Astrocyte (in vitro differentiated cells and primary cell): ENCODE measurements around the gene SMARCD2. TPM values are rescaled to one million over a fixed set of nuclear protein-coding genes. Genes with fewer than 3 reads are reported as not detected.

Experiments
- DNase-seq: peaks from one replicate; pipeline ENCODE4 v3.0.0-alpha.2; 2010; ENCODE audit warnings: low read depth
- FAIRE-seq: peaks from 2 replicates; lab custom pipeline; 2011; peaks lifted over from hg19 to GRCh38; lab: Jason Lieb, UNC
- H2AFZ ChIP-seq: 2 replicates; pipeline ENCODE4 v1.6.0; 2012; ENCODE audit warnings: low read depth, low read length, inconsistent platforms
- H3K27ac ChIP-seq: 2 replicates; pipeline ENCODE4 v1.5.1; 2011; ENCODE audit warnings: low read depth, low read length, inconsistent platforms
- H3K27me3 ChIP-seq: 2 replicates; pipeline ENCODE4 v1.6.0; 2011; ENCODE audit warnings: low read length, inconsistent platforms; ENCODE audit not compliant: insufficient read depth
- H3K36me3 ChIP-seq: 2 replicates; pipeline ENCODE4 v1.5.1; 2011; ENCODE audit warnings: low read length, inconsistent platforms; ENCODE audit not compliant: insufficient read depth
- H3K4me1 ChIP-seq: 2 replicates; pipeline ENCODE4 v1.5.1; 2011; ENCODE audit warnings: low read length, inconsistent platforms; ENCODE audit not compliant: insufficient read depth
- H3K4me2 ChIP-seq: 2 replicates; pipeline ENCODE4 v1.6.0; 2012; ENCODE audit warnings: low read length, inconsistent platforms
- H3K4me3 ChIP-seq: 2 replicates; pipeline ENCODE4 v1.5.1; 2011; ENCODE audit warnings: low read depth, mild to moderate bottlenecking, low read length, inconsistent platforms; ENCODE audit not compliant: insufficient read depth
- H3K79me2 ChIP-seq: 2 replicates; pipeline ENCODE4 v1.6.0; 2012; ENCODE audit warnings: mild to moderate bottlenecking, low read length, inconsistent platforms; ENCODE audit not compliant: insufficient read depth
- H3K9ac ChIP-seq: 2 replicates; pipeline ENCODE4 v1.6.0; 2012; ENCODE audit warnings: mild to moderate bottlenecking, low read length, inconsistent platforms
- H3K9me3 ChIP-seq: 2 replicates; pipeline ENCODE4 v1.5.1; 2012; ENCODE audit warnings: low read depth, mild to moderate bottlenecking, low read length, inconsistent platforms; ENCODE audit not compliant: insufficient read depth
- H4K20me1 ChIP-seq: 2 replicates; pipeline ENCODE4 v1.6.0; 2012; ENCODE audit warnings: low read length, inconsistent platforms; ENCODE audit not compliant: insufficient read depth
- H3K27ac Mint-ChIP-seq: one replicate; pipeline ENCODE4 v1.8.0; 2021; ENCODE audit warnings: mild to moderate bottlenecking, mixed read lengths; ENCODE audit not compliant: unreplicated experiment
- H3K27me3 Mint-ChIP-seq: one replicate; pipeline ENCODE4 v1.8.0; 2021; ENCODE audit warnings: low read depth, mixed read lengths; ENCODE audit not compliant: unreplicated experiment
- H3K36me3 Mint-ChIP-seq: one replicate; pipeline ENCODE4 v1.8.0; 2021; ENCODE audit warnings: low read depth, mixed read lengths; ENCODE audit not compliant: unreplicated experiment
- H3K4me1 Mint-ChIP-seq: one replicate; pipeline ENCODE4 v1.8.0; 2021; ENCODE audit warnings: low read depth, mixed read lengths; ENCODE audit not compliant: unreplicated experiment
- H3K4me3 Mint-ChIP-seq: one replicate; pipeline ENCODE4 v1.8.0; 2021; ENCODE audit warnings: mild to moderate bottlenecking, moderate library complexity, mixed read lengths; ENCODE audit not compliant: unreplicated experiment
- H3K9me3 Mint-ChIP-seq: one replicate; pipeline ENCODE4 v1.8.0; 2021; ENCODE audit warnings: mild to moderate bottlenecking, mixed read lengths; ENCODE audit not compliant: unreplicated experiment
- EZH2 ChIP-seq: IDR thresholded peaks from 2 replicates; pipeline ENCODE4 v1.6.1; 2012; ENCODE audit warnings: mild to moderate bottlenecking, low read length, inconsistent platforms; ENCODE audit not compliant: insufficient read depth
- total RNA-seq: library from RNA; stranded (reverse); gene quantifications from 2 replicates; pipeline ENCODE4 v1.2.1, GENCODE V29; 2021
- TF ChIP-seq, protein P1 (sequence below): IDR thresholded peaks from 2 replicates; pipeline ENCODE4 v1.5.1; 2011; ENCODE audit warnings: low read depth, mild to moderate bottlenecking, inconsistent platforms, low read length, moderate library complexity; ENCODE audit not compliant: insufficient read depth

Gene SMARCD2
- total RNA-seq, 1 donor from 2014 or later, result 33.9 TPM

DNA sequence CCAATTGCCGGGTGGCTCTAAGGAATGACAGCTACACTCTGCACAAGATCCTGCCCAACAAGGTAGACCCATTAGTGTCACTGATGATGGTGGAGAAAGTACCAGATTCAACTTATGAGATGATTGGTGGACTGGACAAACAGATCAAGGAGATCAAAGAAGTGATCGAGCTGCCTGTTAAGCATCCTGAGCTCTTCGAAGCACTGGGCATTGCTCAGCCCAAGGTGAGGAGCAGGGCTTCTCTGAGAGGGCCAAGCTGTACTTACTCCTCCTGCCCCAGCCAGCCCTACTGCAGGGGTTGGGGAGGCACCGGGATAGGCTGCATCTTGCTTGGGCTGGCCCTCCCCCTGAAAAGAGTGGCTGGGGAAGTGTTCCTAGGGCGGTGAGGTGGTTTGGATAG is 12.2 kb downstream of the SMARCD2 start:
- Histone ChIP-seq H3K9me3 (no peaks in the 10 kb centered on the region), H4K20me1 (peaks cover 85% of the 10 kb centered on the region), H3K4me3 (no peak overlapping the region), H2AFZ (no peak overlapping the region), H3K27ac (no peak overlapping the region), H3K36me3 (peaks cover 62% of the 10 kb centered on the region), H3K4me1 (peaks cover 18% of the 10 kb centered on the region), H3K79me2 (peaks cover 54% of the 10 kb centered on the region), H3K27me3 (no peaks in the 10 kb centered on the region), H3K4me2 (no peak overlapping the region), H3K9ac (no peak overlapping the region)
- Mint-ChIP-seq H3K4me1 (peaks cover 11% of the 10 kb centered on the region), H3K9me3 (no peaks in the 10 kb centered on the region), H3K4me3 (peak overlapping the region; percentile 62), H3K27me3 (no peaks in the 10 kb centered on the region), H3K27ac (no peak overlapping the region), H3K36me3 (peaks cover 34% of the 10 kb centered on the region)
- FAIRE-seq (no peak), DNase-seq (no peak)
- no peak for TF ChIP-seq EZH2
- TF ChIP-seq, protein P1, sequence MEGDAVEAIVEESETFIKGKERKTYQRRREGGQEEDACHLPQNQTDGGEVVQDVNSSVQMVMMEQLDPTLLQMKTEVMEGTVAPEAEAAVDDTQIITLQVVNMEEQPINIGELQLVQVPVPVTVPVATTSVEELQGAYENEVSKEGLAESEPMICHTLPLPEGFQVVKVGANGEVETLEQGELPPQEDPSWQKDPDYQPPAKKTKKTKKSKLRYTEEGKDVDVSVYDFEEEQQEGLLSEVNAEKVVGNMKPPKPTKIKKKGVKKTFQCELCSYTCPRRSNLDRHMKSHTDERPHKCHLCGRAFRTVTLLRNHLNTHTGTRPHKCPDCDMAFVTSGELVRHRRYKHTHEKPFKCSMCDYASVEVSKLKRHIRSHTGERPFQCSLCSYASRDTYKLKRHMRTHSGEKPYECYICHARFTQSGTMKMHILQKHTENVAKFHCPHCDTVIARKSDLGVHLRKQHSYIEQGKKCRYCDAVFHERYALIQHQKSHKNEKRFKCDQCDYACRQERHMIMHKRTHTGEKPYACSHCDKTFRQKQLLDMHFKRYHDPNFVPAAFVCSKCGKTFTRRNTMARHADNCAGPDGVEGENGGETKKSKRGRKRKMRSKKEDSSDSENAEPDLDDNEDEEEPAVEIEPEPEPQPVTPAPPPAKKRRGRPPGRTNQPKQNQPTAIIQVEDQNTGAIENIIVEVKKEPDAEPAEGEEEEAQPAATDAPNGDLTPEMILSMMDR, result no peak

DNA sequence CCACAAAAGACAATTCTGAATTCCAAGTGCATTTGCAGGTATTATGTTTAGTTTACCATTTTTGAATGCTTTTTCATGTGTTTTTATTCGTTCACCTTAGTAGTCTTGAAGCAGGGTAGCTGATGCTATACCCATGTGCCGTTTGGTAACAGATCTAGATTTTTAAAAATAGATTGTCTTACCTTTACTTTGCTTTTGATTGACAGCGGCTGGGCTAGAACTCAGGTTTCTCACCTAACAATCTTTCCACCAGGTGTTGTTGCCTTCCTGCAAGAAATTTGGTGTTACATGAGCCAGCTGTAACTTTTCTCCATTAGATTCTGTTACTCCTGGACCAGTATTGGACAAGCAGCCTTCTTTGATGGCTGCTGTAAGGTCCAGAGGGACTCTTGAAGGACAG is 13.5 kb downstream of the SMARCD2 start:
- Histone ChIP-seq H4K20me1 (peaks cover 71% of the 10 kb centered on the region), H3K4me2 (peak overlapping the region; percentile 92), H3K27ac (no peak overlapping the region), H3K4me1 (peaks cover 18% of the 10 kb centered on the region), H3K27me3 (no peaks in the 10 kb centered on the region), H3K36me3 (peaks cover 70% of the 10 kb centered on the region), H3K79me2 (peaks cover 67% of the 10 kb centered on the region), H3K9me3 (no peaks in the 10 kb centered on the region), H3K9ac (peak overlapping the region; percentile 85), H2AFZ (no peak overlapping the region), H3K4me3 (peak overlapping the region; percentile 96)
- TF ChIP-seq, protein P1, result no peak
- TF ChIP-seq EZH2, result no peak
- no peak for FAIRE-seq
- Mint-ChIP-seq H3K4me1 (peaks cover 16% of the 10 kb centered on the region), H3K4me3 (peak overlapping the region; percentile 62), H3K9me3 (no peaks in the 10 kb centered on the region), H3K36me3 (peaks cover 40% of the 10 kb centered on the region), H3K27me3 (no peaks in the 10 kb centered on the region), H3K27ac (no peak overlapping the region)
- no peak for DNase-seq

DNA sequence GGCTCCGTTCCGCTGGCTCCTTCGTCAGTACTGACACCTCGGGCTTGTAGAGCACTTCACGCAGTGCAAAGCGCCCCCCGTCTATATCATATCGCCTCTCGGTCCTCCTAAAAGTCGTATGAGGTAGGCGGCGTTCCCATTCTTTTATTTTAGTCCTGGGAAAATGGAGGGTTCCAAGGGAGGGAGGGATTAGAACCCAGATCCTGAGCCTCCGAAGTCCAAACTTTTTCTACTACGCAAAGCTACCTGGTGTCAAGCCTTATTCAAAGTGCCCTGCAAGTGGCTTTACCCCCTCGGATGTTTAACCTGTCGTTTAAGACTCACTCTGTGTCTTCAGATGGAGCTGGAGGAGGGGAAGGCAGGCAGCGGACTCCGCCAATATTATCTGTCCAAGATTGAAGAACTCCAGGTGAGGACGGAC is 14.7 kb downstream of the SMARCD2 start:
- FAIRE-seq, result no peak
- Histone ChIP-seq H2AFZ (peak overlapping the region; percentile 71), H3K36me3 (peaks cover 68% of the 10 kb centered on the region), H3K9ac (peak overlapping the region; percentile 85), H3K27ac (peak overlapping the region; percentile 94), H4K20me1 (peaks cover 64% of the 10 kb centered on the region), H3K4me2 (peak overlapping the region; percentile 92), H3K27me3 (no peaks in the 10 kb centered on the region), H3K4me1 (peaks cover 18% of the 10 kb centered on the region), H3K4me3 (peak overlapping the region; percentile 96), H3K79me2 (peaks cover 75% of the 10 kb centered on the region), H3K9me3 (no peaks in the 10 kb centered on the region)
- DNase-seq, result no peak
- no peak for TF ChIP-seq EZH2
- TF ChIP-seq, protein P1, result no peak
- H3K4me1 Mint-ChIP-seq, result peaks cover 14% of the 10 kb centered on the region
- H3K27me3 Mint-ChIP-seq, result no peaks in the 10 kb centered on the region
- no peaks in the 10 kb centered on the region for H3K9me3 Mint-ChIP-seq
- peak overlapping the region; percentile 98 for H3K4me3 Mint-ChIP-seq
- H3K27ac Mint-ChIP-seq, result peak overlapping the region; percentile 100
- peaks cover 47% of the 10 kb centered on the region for H3K36me3 Mint-ChIP-seq
